Pulmonary artery endothelial cell (primary cell): ENCODE data around the gene ELFN2. TPM values are rescaled to one million over a fixed set of nuclear protein-coding genes. Genes with fewer than 3 reads are reported as not detected.
"Not testable (repeated sequence)": the region's sequence is repeated elsewhere in the genome, so short reads cannot be mapped to it uniquely, and the experiment has no call there.

Experiments
- DNase-seq: peaks from one replicate; pipeline ENCODE4 v3.0.0-alpha.2; 2011; ENCODE audit warnings: low read depth, low spot score
- total RNA-seq: library from RNA; depleted of rRNA; stranded (reverse); fragments of >200 nt; gene quantifications from 2 replicates; pipeline ENCODE4 v1.2.3, GENCODE V29; 2014

The ELFN2 gene
- total RNA-seq, 1 donor from 2014 or later, result under 0.01 TPM

GRCh38 chr22:37336579-37336978 lies 90.7 kb downstream of the ELFN2 start:
- DNase-seq, result no peak

- DNase-seq, result no peak
Observed at GRCh38 chr22:37335806-37336199, 91.5 kb downstream of the ELFN2 start.

GRCh38 chr22:37334859-37335805 lies 92.1 kb downstream of the ELFN2 start:
- DNase-seq, result no peak

GRCh38 chr22:37334461-37334858 lies 92.8 kb downstream of the ELFN2 start:
- DNase-seq, result no peak

GRCh38 chr22:37333724-37334460 lies 93.4 kb downstream of the ELFN2 start:
- DNase-seq, result no peak

GRCh38 chr22:37331856-37332536 lies 95.3 kb downstream of the ELFN2 start:
- DNase-seq, result no peak

GRCh38 chr22:37331034-37331428 lies 96.2 kb downstream of the ELFN2 start:
- no peak for DNase-seq

- no peak for DNase-seq
Observed at GRCh38 chr22:37330200-37331033, 96.9 kb downstream of the ELFN2 start.

- no peak for DNase-seq
Observed at GRCh38 chr22:37329238-37330140, 97.8 kb downstream of the ELFN2 start.

- not testable (repeated sequence) for DNase-seq
Observed at GRCh38 chr22:37328538-37329237, 98.6 kb downstream of the ELFN2 start.

GRCh38 chr22:37328017-37328416 lies 99.3 kb downstream of the ELFN2 start:
- DNase-seq, result no peak

GRCh38 chr22:37326726-37327125 lies 100.6 kb downstream of the ELFN2 start:
- DNase-seq, result no peak

- no peak for DNase-seq
Observed at GRCh38 chr22:37325039-37325395, 102.3 kb downstream of the ELFN2 start.

- DNase-seq, result no peak
Observed at GRCh38 chr22:37324340-37325038, 102.8 kb downstream of the ELFN2 start.

GRCh38 chr22:37320726-37321677 lies 106.3 kb downstream of the ELFN2 start:
- no peak for DNase-seq

GRCh38 chr22:37319469-37319868 lies 107.8 kb downstream of the ELFN2 start:
- DNase-seq, result no peak

- DNase-seq, result no peak
Observed at GRCh38 chr22:37318364-37319109, 108.7 kb downstream of the ELFN2 start.
